ENCODE results near the gene NRG2. TPM values are rescaled to one million over a fixed set of nuclear protein-coding genes. Genes with fewer than 3 reads are reported as not detected.

The NRG2 gene
- total RNA-seq, 2 experiments from 2014 or later = 0.08 to 0.17 TPM

GRCh38 chr5:139908749-139909148 lies 134.3 kb downstream of the NRG2 start:
- ATAC-seq (ENCODE audit: poor library complexity) (no peak), DNase-seq (no peak)
- no peak overlapping the region for H3K27ac ChIP-seq (ENCODE audit: low read depth in 1 of 2, low read length in 2 of 2)
- Mint-ChIP-seq H3K27me3 (peaks cover 6% of the 10 kb centered on the region), H3K4me3 (no peak overlapping the region), H3K4me1 (ENCODE audit: low read depth) (no peaks in the 10 kb centered on the region), H3K27ac (no peak overlapping the region), H3K36me3 (ENCODE audit: low read depth) (no peaks in the 10 kb centered on the region), H3K9me3 (no peaks in the 10 kb centered on the region)
- peaks cover 0 to 12% of the 10 kb centered on the region in 2 experiments for H3K9me3 ChIP-seq (ENCODE audit: control insufficient read depth in 1 of 2, insufficient read depth in 1 of 2, low read length in 2 of 2)
- intact Hi-C loops (cut with DNase I, micrococcal nuclease) = no loop called here
- no peak overlapping the region for H3K4me3 ChIP-seq (ENCODE audit: low read length)
- ChIA-PET POLR2A (no interaction called here), CTCF (no interaction called here)
- peaks cover 18 to 22% of the 10 kb centered on the region in 2 experiments for H3K27me3 ChIP-seq (ENCODE audit: control insufficient read depth in 1 of 2, insufficient read depth in 2 of 2, low read length in 2 of 2)
- no peaks in the 10 kb centered on the region for H3K36me3 ChIP-seq (ENCODE audit: insufficient read depth, low read length)
- H3K4me1 ChIP-seq (ENCODE audit: insufficient read depth, low read length) = peaks cover 9% of the 10 kb centered on the region
- TF ChIP-seq CTCF (IDR thresholded peaks at IDR 0.05) = no peak

- ChIA-PET POLR2A (no interaction called here), CTCF (no interaction called here)
- Mint-ChIP-seq H3K4me1 (ENCODE audit: low read depth) (peaks cover 5% of the 10 kb centered on the region), H3K27ac (no peak overlapping the region), H3K27me3 (peaks cover 20% of the 10 kb centered on the region), H3K36me3 (ENCODE audit: low read depth) (no peaks in the 10 kb centered on the region), H3K9me3 (no peaks in the 10 kb centered on the region), H3K4me3 (no peak overlapping the region)
- no peak for TF ChIP-seq CTCF (IDR thresholded peaks at IDR 0.05)
- Histone ChIP-seq H3K9me3 (ENCODE audit: control insufficient read depth in 1 of 2, insufficient read depth in 1 of 2, low read length in 2 of 2) (peaks cover 0 to 12% of the 10 kb centered on the region in 2 experiments), H3K27ac (ENCODE audit: low read depth in 1 of 2, low read length in 2 of 2) (no peak overlapping the region), H3K4me1 (ENCODE audit: insufficient read depth, low read length) (peaks cover 9% of the 10 kb centered on the region), H3K4me3 (ENCODE audit: low read length) (no peak overlapping the region), H3K36me3 (ENCODE audit: insufficient read depth, low read length) (no peaks in the 10 kb centered on the region), H3K27me3 (ENCODE audit: control insufficient read depth in 1 of 2, insufficient read depth in 2 of 2, low read length in 2 of 2) (peaks cover 34 to 39% of the 10 kb centered on the region in 2 experiments)
- no peak for ATAC-seq (ENCODE audit: poor library complexity)
- intact Hi-C loops (cut with DNase I, micrococcal nuclease) = no loop called here
- DNase-seq = no peak
Measured at GRCh38 chr5:139906661-139907060, 136.4 kb downstream of the NRG2 start.

DNA sequence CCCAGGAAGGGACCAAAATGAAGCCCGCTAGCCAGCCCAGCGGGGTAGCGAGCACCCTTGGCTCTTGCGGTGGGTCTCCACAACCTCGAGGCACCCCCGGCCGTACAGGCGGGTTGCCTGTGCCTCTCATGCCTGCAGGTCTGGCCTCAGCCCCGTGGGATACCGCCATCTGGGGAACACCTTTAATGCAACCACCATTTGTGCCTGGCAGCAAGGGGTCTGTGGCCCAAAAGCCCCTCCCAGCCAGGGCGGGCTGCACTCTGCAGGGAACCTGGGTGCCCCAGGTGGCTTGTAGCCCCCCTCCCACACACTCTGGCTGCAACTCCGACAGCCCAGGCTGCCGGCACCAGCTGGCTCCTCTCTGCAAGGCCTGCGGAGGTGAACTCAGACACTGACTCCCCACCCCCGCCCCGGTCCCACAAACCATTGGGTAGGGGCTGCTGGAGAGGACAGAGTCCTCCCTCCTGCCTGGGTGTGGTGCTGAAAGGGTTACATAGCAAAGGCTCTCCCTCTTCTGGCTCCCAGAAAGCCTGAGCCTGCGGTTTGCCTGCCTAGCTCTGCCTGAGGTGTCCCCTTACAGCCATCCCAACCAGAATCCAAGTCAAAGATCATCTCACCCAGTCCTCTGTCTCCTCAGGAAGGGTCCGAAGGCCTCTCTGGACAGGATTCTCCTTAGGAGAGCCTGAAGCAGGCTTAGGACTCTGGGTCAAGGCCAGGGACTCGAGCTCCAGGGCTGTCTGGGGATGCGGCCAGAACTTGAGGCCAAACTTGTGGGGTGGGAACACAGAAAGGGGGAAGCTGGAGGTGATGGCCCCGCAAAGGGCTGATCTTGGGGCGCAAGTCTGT lies 138.1 kb downstream of the NRG2 start:
- CTCF ChIA-PET = no interaction called here
- Mint-ChIP-seq H3K27ac (no peak overlapping the region), H3K4me1 (ENCODE audit: low read depth) (peaks cover 5% of the 10 kb centered on the region), H3K36me3 (ENCODE audit: low read depth) (no peaks in the 10 kb centered on the region), H3K4me3 (no peak overlapping the region), H3K27me3 (peaks cover 32% of the 10 kb centered on the region), H3K9me3 (no peaks in the 10 kb centered on the region)
- Histone ChIP-seq H3K27me3 (ENCODE audit: control insufficient read depth in 1 of 2, insufficient read depth in 2 of 2, low read length in 2 of 2) (peaks cover 42 to 49% of the 10 kb centered on the region in 2 experiments), H3K27ac (ENCODE audit: low read depth in 1 of 2, low read length in 2 of 2) (no peak overlapping the region), H3K4me1 (ENCODE audit: insufficient read depth, low read length) (peaks cover 9% of the 10 kb centered on the region), H3K4me3 (ENCODE audit: low read length) (no peak overlapping the region), H3K36me3 (ENCODE audit: insufficient read depth, low read length) (no peaks in the 10 kb centered on the region), H3K9me3 (ENCODE audit: control insufficient read depth in 1 of 2, insufficient read depth in 1 of 2, low read length in 2 of 2) (peaks cover 0 to 12% of the 10 kb centered on the region in 2 experiments)
- no peak for DNase-seq
- no peak for ATAC-seq (ENCODE audit: poor library complexity)
- POLR2A ChIA-PET = no interaction called here
- intact Hi-C loops (cut with DNase I, micrococcal nuclease) = no loop called here
- TF ChIP-seq CTCF (IDR thresholded peaks at IDR 0.05) = no peak
